DMS79 (cell line): ENCODE measurements around the gene SLC25A22.

Experiments used
- DNase-seq: peaks from one replicate; lab custom pipeline; 2025; lab: John Stamatoyannopoulos, UW

Gene SLC25A22

DNA sequence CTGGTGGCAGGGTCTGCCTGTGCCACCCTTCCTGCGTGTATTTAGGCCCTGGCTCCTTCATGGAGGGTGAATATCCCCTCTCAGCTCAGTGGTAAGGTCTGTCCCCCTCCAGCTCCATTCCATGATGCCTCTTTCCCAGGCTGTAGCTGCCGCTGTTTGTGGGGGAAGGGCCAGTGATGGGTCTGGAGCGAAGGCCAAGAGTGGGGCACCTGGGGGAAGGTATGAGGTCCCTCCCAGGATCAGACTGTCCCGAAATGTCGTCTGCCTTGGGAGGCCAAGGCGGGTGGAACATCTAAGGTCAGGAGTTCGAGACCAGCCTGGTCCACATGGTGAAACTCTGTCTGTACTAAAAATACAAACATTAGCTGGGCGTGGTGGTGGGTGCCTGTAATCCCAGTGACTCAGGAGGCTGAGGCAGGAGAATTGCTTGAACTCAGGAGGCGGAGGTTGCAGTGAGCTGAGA lies 35.8 kb upstream of the SLC25A22 start:
- no peak for DNase-seq

DNA sequence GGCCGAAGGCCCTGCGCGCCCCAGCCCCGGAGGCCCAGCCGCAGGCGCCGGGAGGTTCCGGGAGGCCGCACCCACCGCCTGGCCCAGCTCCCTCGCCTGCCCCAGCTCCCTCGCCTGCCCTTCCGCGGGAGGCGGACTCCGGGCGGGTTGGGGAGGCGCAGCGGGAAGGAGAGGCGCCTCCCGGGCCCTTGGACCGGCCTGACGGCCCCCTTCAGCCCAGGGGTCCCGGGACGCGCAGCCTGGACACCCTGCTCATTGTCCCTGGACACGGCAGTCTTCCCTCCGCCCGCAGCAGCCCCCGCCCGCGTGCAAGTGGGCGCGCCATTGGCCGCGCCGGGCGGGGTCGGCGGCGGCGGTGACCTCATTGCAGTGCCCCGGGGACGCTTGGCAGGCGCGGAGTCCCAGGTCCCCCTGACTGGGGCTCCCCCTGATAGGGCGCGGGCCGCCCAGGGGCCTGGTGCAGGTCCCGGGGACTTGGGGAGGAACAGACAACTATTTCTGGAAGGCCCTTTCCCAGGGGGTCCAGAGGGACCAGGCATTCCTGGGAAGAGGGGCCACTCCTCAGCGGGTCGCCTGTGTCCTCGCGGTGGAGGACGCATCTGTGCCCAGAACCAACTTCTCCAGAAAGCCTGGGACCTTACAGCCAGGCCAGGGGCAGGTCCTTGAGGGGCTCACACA lies 35.2 kb upstream of the SLC25A22 start:
- DNase-seq: no peak

DNA sequence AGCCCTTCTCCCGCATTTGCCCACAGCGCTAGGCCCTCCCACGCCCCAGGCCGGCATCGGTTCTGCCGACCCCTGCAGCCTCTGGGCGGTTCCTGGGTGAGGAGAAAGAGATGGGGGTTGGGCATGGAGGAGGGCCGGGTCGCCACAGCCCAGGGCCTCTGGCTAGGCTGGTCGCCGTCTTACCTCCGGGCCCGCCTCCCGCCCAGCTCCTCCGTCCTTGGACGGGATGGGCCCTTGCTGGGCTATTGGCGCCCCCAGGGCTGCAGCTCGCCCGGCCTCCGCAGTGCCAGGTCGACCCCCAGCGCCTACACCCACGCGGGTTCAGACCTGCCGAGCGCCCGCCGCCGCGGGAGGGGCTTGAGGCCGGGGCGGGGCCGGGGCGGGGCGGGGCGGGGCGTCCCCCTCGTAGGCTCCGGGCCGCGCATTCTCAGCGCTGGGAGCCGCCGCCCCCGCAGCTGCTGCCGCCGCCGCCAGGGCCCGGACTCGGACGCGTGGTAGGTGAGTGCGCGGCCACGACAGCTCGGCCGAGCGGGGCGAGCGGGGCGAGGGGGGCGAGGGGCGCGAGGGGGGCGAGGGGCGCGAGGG lies 34.5 kb upstream of the SLC25A22 start, which contains the start of gene CD151:
TSS of gene CD151 (plus strand) at position 424 of the 585 bp plus-strand sequence. CDS start 3,118 bp downstream, outside the sequence.
- DNase-seq: no peak

DNA sequence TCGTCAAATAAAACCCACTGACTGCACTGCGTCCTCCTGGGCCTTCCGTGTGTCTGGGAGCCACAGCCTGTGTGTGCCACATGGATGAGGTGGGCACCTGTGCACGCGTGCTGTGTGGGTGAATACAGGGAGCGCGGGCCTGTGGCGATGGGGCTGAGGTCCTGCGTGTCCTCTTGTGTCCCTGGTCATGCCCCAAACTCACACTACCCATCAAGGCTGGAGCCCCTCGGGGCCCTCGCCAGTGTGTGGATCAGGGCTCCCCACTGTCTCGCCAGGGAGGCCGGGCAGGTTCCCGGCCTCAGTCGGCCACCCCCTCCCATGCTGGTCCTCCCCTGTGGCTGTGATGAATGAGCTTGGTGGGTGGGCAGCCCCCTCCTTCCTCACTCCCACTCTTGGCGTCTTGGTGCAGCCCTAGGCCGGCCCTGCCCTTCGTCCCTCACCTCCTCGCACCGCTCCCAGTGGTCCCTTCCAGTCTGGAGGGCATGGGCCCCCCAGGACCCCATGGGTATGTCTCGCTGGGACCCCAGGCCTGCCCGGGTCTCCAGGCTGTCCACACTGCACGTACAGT lies 34.0 kb upstream of the SLC25A22 start:
- DNase-seq: no peak

DNA sequence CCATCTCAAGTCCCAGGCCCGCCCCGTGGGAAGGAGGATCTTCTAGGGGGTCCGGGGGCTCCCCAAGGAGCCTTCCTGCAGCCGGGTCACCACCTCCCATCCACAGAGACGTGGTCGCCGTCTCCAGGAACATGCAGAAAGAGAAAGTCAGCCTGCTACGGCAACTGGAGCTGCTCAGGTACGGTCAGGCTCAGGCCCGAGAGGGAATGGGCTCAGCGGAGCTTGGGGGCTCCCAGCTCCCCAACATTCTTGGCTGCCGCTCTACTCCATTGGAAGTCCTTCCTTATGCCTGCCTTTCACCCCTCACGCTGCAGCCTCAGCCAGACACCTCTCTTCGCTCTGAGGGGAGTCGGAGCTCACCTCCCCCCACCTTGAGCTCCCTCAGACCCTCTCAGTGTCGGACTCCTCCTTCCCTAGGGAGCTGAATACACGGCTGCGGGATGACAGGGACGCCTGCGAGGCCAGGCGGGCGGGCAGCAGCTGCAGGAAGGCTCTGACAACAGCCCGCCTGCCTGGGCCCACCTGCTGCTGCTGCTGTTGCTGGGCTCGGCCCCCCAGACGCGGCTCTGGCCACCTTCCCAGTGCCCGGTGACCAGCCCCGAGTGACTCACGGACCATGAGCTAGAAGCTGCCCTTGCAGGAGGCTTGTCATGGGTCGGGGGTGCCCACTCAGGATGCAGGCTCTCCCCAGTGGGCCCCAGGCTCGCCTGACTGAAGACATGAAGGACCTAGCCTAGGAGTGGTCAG lies 33.2 kb upstream of the SLC25A22 start:
- DNase-seq: no peak

DNA sequence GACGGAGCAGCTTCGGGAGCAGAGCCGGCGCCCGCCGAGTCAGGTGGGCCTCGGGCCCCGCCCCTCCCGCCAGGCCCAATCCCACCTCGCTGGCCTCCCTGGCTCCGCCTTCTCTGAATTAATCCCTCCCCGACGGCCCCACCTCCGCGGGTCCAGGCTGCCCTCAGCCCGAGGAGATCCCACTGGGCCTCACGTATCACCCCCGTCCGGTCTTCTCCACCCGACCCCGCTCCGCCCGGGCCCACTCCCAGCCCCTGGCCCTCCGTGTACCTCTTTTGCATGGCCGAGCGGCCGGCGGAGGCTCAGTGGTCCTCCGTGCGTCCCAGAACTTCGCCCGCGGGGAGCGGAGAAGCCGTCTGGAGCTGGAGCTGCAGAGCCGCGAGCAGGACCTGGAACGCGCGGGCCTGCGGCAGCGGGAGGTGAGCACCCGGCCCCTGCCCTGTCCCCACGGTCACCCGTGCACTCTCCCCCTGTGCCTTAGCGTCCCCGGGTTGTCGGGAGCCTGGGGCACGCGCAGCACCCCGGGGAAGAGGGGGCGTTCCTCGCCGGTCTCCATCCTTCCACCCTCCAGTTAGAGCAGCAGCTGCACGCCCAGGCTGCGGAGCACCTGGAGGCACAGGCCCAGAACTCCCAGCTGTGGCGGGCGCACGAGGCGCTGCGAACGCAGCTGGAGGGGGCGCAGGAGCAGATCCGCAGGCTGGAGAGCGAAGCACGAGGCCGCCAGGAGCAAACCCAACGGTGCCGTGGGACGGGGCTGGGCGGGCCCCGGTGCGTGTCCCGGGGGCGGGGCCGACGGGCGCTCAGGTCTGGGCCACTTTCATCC lies 32.4 kb upstream of the SLC25A22 start:
- DNase-seq: peak; percentile 21

DNA sequence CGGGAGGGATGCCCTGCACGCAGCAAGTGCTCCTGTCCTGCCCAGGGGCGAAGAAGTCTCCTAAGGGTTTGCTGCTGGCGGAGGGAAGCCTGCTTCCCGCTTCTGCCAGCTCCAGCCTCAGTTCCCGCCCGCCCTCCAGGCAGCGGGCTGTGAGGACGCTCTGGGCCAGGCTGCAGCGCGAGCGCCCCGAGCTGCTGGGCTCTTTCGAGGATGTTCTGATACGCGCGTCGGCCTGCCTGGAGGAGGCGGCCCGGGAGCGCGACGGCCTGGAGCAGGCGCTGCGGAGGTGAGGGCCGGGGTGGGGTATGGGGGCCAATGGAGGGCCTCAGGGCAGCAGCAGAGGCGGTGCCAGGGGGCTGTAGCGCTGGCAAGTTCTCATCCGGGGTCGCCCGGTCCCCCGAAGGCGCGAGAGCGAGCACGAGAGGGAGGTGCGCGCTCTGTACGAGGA lies 31.8 kb upstream of the SLC25A22 start:
- DNase-seq: no peak

DNA sequence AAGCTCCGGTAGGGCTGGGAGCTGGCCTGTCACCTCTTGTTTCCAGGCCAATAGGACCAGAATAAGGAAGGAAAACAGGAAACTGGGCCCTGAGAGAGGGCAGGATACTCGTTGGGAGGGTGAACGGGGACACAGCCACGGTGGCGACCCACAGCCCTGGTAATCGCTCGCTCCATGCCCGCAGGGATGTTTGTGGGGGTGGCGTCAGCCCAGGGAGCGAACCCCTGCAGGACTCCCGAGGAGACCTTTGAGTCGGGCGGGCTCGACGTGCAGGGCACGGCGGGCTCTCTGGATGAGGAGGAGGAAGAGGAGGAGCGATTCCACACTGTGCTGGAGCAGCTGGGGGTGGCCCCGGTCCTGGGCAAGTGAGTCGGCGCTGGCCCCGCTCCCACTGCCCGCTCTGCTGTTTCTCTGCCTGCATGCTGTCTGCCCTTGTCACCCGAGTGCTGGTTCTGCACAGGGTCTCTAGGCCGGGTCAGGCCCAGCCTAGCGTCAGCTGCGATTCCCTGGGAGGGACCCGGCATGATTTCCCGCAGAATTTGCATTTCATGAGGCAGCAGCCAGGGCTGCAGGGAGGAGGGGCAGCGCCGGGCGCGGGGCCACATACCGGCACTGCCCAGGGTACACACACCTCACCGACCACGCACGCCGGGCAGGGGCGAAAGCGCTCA lies 31.2 kb upstream of the SLC25A22 start:
- DNase-seq: no peak

DNA sequence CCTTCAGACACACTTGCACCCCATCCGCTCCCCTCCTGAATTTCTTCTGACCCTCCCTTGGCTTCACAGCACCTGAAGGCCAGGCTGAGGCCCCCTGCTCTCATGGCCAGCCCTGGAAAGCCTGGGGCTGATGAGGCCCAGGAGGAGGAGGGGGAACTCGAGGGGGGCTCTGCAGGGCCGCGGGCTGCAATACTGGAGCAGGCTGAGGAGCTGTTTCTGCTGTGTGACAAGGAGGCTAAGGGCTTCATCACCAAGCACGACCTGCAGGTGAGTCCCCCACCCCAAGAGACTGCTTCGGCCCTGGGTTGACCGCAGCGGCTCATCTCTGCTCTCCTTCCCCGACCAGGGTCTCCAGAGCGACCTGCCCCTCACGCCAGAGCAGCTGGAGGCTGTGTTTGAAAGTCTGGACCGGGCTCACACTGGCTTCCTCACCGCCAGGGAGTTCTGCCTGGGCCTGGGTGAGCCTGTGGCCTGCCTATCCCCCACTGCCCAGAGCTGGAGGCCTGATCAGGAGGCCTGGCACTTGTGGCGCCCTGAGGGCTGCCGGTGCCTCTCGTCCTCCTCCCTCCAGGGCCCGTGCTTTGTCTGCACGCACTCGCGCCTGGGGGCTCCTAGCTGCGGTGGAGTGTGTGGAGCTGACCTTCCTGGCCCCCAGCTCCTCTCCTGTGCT lies 30.6 kb upstream of the SLC25A22 start:
- DNase-seq: no peak

DNA sequence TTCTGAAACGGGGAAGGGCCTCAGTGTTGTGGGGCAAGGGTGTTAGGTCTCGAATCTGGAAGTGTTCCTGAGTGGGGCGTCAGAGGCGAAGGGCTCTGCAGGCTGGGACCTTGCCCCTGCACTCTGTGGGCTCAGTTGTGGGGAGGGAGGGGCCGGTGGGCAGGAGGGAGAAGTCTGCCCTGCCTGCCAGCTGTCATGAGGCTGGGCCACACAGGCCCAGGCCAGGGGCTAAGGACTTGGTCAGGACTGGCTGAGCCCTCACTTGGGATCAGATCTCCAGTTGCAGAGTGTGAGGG lies 29.8 kb upstream of the SLC25A22 start, which contains the start of gene CRACR2B:
TSS of gene CRACR2B (plus strand) at position 23 of the 296 bp plus-strand sequence. CDS start 689 bp downstream, outside the sequence.
- no peak for DNase-seq

DNA sequence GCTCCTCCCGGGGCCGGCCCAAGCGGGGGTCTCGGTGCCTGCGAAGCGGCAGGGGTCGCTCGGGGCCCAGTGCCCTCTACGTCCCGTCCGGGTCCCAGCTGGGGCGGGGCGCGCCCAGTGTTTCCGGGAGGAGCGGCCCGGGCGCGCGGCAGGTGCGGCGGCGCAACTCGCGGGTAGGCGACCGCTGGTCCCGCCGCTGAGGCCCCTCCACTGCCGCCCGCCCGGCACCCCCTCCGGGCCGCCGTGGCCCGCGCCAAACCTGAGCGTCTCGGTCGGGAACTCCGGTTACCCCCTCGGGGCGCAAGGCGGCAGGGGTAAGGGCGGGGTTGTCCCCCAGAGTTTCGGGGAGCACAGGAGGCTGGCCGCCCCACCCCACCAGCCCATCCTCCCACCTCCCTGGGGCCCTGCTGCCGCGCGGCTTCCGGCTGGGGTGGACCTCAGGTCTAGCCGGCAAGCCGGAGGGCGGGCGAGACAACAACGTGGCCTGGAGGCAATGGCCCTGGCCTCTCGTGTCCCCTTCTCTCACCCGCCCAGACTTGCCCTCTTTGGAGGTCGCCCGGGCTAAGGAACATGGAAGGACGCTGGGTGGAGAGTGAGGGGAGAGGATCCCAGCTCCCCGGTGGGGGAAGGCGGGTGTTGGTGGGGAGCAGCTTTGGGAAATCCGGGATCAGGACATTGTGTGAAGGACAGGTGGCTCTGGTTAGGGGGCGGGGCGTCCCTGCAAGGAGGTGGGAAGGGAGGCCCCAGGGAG lies 29.2 kb upstream of the SLC25A22 start:
- no peak for DNase-seq

DNA sequence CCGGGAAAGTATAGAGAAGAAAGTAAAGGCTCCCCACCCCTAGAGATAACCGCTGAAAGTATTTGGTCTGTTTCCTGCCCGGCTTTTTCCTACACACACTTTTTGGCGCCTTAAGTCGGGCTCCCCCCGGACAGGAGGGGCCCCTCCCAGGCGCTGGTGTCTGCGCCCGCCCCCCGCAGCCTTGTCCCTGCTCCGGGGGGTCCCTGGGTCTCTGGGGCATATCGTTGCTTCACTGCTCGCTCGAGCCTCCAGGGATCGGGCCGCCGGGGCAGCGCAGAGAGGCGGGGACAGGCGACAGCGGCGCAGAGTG lies 28.7 kb upstream of the SLC25A22 start:
- no peak for DNase-seq

DNA sequence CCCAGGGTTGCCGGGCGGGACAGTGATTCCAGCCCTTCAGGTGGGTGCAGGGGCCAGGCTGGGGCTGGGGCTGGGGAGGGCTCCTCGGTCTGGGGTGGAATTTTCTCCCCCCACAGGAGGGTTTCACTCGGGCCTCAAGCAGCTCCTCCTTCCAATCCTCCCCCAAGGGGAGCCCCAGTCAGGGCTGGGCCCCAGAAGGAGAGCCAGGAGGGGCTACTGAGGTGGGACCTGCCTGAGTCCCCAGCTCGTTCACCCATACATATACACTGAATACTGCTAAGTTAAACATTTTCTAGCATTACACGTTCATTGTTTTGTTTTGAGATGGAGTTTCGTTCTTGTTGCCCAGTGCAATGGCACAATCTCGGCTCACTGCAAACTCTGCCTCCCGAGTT lies 28.1 kb upstream of the SLC25A22 start:
- no peak for DNase-seq

DNA sequence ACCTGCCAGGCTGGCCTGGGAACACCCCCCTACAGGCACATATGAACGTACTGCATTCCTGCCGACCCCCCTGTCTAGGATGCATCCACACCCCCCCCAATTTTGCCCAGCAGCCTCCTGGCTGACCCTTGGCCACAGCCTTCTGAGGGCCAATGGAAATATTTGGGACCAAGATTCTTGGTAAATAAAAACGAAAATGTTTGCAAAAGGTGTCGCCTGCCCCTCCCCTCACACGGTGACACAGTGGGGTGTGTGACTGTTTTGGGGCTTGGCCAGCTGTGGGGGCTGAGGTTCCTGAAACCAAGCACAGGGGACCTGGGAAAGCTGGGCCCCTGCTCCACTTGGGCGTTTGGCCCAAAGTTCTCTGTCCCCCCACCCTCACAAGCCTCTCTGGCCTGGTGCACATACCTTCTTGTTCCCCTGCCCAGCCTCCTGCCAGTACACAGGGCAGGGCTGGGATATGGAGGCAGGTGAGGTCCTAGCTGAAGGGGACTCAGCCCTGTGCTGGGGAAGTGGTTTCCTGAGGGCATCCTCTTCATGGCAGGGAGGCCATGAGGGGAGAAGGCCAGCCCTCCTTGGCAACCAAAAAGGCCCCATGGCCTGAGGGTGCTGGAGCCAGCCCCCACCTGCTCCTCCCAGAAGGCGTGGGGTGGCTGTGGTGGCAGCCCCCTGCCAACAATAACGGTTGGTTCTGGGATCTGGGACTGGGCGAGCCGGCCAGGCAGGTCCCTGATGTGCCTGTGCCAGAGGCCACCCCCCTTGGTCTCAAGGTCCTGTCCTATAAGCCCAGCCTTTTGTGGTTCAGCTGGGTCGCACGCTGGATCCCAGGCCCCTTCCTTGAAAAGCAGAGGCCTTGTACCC lies 27.5 kb upstream of the SLC25A22 start:
- no peak for DNase-seq

DNA sequence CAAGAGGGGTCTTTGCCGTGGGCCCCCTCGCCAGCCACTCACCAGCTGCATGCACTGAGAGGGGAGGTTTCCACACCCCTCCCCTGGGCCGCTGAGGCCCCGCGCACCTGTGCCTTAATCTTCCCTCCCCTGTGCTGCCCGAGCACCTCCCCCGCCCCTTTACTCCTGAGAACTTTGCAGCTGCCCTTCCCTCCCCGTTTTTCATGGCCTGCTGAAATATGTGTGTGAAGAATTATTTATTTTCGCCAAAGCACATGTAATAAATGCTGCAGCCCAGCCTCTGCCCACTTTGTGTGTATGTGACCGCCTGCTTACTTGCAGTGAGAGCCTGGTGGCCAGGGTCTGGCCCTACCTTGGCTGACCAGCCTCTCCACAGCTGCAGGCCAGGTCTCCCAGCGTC lies 26.9 kb upstream of the SLC25A22 start:
- DNase-seq: no peak

DNA sequence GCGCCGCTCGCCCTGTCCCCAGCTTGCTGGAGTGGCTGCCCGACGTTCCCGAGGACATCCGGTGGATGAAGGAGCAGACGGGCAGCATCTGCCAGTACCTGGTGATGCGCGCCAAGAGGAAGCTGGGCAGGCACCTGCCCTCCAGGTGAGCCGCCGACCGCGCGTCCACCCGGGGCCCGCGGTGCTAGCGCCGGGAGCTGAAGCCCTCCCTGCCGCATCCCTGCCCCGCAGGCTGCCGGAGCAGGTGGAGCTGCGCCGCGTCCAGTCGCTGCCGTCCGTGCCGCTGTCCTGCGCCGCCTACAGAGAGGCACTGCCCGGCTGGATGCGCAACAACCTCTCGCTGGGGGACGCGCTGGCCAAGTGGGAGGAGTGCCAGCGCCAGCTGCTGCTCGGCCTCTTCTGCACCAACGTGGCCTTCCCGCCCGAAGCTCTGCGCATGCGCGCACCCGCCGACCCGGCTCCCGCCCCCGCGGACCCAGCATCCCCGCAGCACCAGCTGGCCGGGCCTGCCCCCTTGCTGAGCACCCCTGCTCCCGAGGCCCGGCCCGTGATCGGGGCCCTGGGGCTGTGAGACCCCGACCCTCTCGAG lies 26.3 kb upstream of the SLC25A22 start:
- peak; percentile 48 for DNase-seq

DNA sequence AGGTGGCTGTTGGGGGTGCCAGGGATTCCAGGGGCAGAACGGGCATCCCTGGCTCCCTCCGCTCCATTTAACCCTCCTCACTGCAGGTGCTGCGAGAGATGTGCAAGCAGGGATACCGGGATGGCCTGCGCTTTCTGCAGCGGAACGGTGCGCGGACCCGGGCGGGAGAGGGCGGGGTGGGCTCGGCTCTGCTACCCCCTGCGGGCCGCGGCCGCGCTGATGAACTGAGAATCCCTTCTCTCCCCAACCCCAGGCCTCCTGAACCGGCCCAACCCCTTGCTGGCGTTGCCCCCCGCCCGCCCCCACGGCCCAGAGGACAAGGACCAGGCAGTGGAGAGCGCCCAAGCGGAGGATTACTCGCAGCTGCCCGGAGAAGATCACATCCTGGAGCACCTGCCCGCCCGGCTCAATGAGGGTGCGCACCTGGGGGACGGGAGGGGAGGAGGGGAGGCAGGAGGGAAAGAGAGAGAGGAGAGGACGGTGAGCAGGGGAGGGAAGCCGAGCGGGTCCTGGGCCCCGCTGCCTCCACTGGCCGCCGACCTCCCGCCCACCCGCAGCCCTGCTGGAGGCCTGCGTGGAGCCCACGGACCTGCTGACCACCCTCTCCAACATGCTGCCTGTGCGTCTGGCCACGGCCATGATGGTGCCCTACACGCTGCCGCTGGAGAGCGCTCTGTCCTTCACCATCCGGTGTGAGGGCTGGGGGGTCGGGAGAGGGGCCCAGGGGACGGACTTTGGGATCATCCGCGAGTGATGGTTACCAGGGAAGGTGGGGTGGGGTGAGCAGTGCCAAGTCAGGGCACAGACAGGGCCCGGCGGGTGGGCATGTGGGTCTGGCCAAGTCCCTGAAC lies 25.6 kb upstream of the SLC25A22 start:
- DNase-seq: no peak
